ENCODE results near the gene CTNNA3.
"Not testable (repeated sequence)": the region's sequence is repeated elsewhere in the genome, so short reads cannot be mapped to it uniquely, and the experiment has no call there.

The CTNNA3 gene

GRCh38 chr10:67599597-67599996, 96.4 kb downstream of the CTNNA3 start:
- no peak for DNase-seq

DNA sequence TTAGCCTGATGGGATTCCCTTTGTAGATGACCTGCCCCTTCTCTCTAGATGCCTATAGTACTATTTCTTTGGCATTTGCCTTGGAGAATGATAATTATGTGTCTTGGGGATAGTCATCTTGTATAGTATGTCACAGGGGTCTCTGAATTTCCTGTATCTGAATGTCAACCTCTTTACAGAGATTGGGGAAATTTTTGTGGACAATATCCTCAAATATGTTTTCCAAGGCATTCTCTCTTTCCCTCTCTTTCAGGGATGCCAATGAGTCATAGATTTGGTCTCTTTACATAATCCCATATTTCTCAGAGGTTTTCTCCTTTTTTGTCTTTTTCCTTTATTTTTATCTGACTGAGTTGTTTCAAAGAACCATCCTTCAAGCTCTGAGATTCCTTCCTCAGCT, 99.4 kb downstream of the CTNNA3 start:
- no peak for DNase-seq

DNA sequence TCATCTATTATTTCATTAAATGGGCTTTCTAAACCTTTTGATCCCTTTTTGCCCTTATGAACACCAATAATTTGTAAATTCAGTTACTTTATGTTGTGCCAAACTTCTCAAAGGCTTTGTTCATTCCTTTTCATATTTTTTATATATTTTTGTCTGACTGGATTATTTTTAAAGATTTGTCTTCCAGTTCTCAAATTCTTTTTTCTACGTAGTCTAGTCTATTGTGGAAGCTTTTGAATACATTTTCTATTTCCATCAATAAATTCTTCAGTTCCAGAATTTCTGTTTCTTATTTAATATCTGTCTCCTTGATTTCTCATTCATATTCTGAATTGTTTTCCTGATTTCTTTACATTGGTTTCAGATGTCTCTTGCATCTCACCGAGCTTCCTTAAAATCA, 108.2 kb downstream of the CTNNA3 start:
- no peak for DNase-seq

DNA sequence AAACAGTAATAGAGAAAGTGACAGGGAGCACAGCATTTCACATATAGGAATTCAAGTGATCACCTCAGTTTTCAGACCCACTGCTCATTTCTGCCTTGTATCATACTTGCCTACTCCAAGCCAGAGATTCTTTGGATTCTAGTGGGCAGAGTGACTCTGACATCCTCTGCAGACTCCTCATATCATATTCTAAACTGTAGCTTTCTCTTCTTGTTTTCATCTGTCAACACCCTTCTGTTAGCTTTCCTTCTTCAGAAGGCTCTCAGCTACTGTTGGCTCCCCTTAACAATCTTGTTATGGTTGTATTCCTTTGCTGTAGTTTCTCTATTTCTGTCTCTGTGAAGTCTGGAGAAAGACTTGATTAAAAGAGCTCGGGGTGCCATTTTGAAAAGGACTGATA, 120.5 kb downstream of the CTNNA3 start:
- DNase-seq = no peak

- no peak for DNase-seq
Observed at GRCh38 chr10:67573484-67573883, 122.5 kb downstream of the CTNNA3 start.

- no peak for DNase-seq
Observed at GRCh38 chr10:67571503-67571902, 124.5 kb downstream of the CTNNA3 start.

DNA sequence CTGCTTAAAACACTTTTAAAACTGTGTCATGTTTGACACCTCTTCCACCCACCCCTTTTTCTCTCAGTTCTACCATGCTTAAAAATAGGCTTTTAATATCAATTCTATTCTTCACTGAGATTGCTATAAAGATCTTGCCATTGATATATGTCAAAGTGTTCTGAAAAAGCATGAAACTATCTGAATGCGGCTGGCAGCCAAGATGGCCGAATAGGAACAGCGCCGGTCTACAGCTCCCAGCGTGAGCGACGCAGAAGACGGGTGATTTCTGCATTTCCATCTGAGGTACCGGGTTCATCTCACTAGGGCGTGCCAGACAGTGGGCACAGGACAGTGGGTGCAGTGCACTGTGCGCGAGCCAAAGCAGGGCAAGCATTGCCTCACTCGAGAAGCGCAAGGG, 137.7 kb downstream of the CTNNA3 start:
- not testable (repeated sequence) for DNase-seq

DNA sequence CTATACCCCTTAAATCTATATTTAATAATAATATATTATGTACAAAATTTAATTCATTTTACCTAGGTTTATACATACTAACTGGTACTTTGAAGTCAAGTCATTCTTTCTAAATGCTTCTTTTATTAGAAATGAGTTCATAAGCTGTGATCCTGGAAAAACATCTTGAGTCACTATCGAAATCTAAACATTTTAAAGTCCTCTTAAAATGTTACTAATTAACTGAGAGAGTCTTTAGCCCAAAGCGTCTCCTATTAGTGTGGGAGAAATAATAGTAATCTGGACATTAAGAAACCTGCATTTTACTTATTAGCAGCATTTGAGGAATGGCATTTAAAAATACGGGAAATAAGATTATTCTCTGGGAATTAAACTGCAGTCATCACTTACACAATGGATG, 142.7 kb downstream of the CTNNA3 start:
- DNase-seq = no peak

DNA sequence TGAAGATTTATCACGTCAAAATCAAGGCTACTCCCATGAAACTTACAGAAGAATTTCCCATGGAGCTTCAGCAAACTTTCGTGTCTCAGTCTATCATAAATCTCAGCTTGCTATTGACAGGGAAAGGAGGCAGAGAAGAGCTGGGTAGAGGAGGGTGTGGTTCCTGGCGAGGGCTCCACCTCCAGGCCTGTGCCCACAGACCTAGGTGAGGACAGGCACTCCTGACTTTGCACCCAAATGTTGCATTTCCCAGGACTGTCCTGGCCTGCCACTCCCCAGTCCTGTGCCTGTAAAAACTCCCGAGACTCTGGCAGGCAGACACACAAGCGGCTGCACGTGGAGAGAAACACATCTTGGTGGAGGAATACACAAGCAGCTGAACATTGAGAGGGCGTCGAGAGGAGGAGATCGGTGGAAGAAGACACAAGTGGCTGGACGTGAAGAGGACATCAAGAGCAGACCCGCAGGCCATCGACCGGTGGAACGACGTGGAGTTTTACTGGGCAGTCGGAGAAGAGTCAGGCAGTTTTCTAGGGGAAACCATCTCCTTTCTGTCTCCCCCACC, 145.1 kb downstream of the CTNNA3 start:
- no peak for DNase-seq

DNA sequence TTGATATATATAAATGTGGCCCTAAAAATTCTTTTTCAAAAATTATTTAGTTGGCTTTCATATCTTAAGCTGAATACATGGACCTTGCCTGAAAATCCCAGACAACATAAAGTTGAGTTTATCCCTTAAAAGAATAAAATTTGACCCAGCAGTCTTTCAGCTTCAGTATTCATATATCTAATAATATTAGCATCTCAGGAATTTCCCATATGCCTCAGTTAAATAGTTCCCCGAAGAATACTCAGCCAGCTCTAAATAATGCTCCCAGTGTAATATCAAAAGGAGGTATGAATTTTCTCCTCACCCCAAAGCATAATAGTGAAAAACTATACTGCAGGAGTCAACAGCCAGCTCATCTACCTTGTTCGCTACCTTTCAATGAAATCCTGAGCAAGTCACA, 145.9 kb downstream of the CTNNA3 start:
- DNase-seq = no peak

GRCh38 chr10:67549390-67549789, 146.6 kb downstream of the CTNNA3 start:
- DNase-seq = no peak

DNA sequence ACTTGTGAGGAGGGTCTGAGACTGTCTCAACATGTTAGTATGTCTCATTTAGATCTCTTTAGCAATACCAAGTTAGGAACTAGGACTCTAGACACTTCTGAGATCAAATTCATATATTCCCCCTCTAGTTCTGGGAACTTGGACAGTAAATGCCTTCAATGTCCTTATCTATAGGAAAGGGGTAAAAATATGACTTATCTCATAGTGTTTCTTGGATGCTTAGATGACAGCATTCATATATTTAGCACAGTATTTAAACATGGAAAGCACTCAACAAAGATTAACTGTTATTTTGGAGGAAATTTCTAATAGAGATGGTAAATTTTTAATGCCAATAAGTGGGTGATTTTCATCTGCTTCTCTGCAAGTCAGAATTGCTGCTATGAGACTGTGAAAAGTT, 154.6 kb downstream of the CTNNA3 start:
- DNase-seq = no peak

DNA sequence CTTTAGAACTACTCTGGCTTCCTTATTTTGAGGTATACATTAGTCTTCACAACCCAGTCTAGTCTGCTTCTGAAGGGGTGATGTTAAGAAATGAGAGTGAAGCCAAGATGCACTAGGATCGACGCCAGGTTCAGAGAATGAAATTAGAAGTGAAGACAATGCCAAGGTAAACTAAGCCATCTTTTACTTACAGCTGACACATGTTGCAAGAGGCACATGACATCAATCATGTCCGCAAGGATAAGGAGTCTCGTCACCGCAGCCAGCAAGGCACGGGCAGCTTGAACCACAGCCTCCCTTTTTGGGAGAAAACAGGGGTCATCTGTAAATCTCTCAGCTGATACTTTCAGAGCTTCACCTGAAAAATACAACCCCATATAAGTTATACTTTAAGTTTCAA, 156.7 kb downstream of the CTNNA3 start:
- no peak for DNase-seq

- no peak for DNase-seq
Observed at GRCh38 chr10:67537906-67538305, 158.1 kb downstream of the CTNNA3 start.

GRCh38 chr10:67533376-67533775, 162.6 kb downstream of the CTNNA3 start:
- no peak for DNase-seq

GRCh38 chr10:67530990-67531389, 165.0 kb downstream of the CTNNA3 start:
- DNase-seq = not testable (repeated sequence)

- DNase-seq = no peak
Observed at GRCh38 chr10:67527351-67527750, 168.6 kb downstream of the CTNNA3 start.

GRCh38 chr10:67521546-67521945, 174.4 kb downstream of the CTNNA3 start:
- no peak for DNase-seq

DNA sequence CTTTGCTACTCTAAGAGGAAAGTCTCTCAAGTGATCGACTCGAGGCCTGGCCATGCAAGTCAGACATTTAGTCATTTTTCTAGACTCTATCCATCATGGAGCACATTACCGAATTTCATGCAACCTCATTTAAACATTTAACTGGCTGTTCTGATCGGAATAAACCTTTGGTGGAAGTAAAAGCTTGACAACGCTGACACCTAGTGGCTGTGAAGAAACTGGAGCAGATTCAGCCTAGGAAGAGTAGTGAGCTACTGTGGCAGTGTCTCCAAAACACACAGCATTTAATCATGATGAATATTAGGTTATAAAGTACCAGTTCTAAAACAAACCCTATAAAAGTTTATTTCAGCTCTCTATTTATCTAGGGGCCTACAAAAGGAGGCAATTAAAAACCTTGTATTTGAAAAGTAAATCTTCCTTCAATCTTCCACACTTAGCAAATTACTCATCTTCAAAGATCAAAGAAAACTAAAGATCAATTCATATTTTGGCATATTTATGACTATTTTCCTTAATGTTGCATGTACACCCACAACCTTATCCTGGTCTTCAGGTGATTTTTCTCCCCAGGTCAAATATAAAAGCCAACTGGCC, 175.0 kb downstream of the CTNNA3 start:
- DNase-seq = no peak

DNA sequence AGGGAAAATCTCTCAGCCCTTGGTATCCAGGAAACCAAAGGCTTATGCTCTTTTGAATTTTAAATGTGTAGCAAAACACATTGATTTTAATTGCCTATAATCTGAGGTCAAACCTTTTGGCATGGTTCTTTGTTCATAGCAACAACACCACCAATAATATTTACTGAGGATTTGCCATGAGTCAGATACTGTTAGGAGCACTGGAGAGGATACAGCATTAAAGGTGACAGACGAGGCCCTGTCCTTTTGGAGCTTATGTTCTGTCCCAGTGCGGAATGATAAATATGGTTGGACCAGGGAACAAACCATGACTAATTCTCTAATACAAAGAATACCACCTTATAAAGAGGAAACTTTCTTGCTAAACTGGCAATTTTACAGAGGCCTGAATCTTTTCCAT, 176.6 kb downstream of the CTNNA3 start:
- no peak for DNase-seq

DNA sequence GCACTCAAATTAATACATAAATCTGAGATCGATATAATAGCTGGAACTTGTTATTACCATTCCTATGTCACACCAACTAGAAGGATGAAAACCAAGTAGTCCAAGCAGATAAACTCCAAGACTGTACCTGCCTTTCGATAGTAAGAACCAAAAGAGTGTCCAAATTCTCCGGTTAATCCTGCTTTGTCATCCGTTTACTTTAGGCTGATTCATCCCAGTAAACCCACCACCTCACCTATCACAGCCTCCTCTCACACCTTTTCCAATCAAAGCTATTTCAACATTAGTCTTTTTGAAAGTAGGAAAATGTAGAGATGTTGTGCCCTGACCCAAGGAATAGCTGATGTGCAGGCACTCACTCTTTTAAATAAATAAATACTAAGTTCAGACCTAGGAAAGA, 177.2 kb downstream of the CTNNA3 start:
- DNase-seq = no peak

DNA sequence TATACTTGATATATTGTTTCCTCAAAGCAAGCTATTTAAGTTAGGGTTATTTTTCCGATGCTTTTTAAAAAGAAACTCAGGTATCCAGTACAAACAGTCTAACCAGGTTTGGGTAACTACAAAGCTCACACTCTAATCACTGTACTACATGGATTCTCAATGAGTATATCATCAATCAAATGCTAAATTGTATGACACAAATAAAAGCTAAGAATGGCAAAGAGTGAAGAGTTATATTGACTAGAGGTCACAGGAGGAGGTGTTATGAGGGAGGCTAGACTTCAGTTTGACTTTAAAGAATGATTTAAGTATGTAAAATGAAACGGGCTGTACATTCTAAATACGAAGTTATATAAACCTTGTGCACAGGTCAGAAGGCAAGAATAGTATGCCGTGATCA, 178.0 kb downstream of the CTNNA3 start:
- DNase-seq = no peak

DNA sequence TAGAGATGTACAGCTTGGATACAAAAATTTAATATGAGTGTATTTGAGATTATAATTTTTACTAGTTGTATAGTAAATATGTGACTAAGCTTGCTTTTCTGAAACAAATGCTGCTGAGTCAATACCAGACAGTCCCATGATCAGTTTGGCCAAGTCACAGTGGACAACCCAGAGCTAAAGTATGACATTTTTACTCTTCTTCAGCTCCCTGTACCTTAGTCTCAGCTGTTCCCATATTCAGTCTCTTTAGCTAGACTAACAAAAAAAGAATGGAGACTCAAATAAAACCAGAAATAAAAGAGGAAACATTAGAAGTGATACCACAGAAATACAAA, 189.3 kb downstream of the CTNNA3 start:
- DNase-seq = no peak

GRCh38 chr10:67506083-67506756, 189.8 kb downstream of the CTNNA3 start:
- no peak for DNase-seq
